NT2/D1 (cell line): ENCODE results near the gene CAMK2D.

Source experiments
- DNase-seq: peaks from one replicate; pipeline ENCODE4 v3.0.0-alpha.2; 2011; ENCODE audit warnings: low read depth, low spot score
- H3K27me3 ChIP-seq: 2 replicates; pipeline ENCODE4 v1.6.0; 2011; ENCODE audit warnings: mild to moderate bottlenecking; ENCODE audit not compliant: insufficient read length, insufficient read depth
- H3K36me3 ChIP-seq: 2 replicates; pipeline ENCODE4 v1.6.1; 2011; ENCODE audit warnings: mild to moderate bottlenecking, low read length, mixed read lengths; ENCODE audit not compliant: insufficient read depth, insufficient read length
- H3K4me1 ChIP-seq: 2 replicates; pipeline ENCODE4 v1.5.1; 2011; ENCODE audit not compliant: insufficient read depth, insufficient read length
- H3K4me3 ChIP-seq: 2 replicates; pipeline ENCODE4 v1.5.1; 2011; ENCODE audit warnings: low read depth; ENCODE audit not compliant: insufficient read length
- H3K9ac ChIP-seq: 2 replicates; pipeline ENCODE4 v1.6.0; 2011; ENCODE audit warnings: low read depth; ENCODE audit not compliant: insufficient read length
- H3K9me3 ChIP-seq: 2 replicates; pipeline ENCODE4 v1.5.1; 2011; ENCODE audit warnings: mild to moderate bottlenecking, low read length; ENCODE audit not compliant: insufficient read depth
- SUZ12 ChIP-seq: IDR thresholded peaks from 2 replicates; pipeline ENCODE4 v1.6.1; 2011; ENCODE audit not compliant: insufficient read length, insufficient read depth; ENCODE audit errors: extremely low read depth
- YY1 ChIP-seq: IDR thresholded peaks from 2 replicates; pipeline ENCODE4 v1.6.1; 2011; ENCODE audit not compliant: insufficient read length, insufficient read depth
- ZNF274 ChIP-seq: IDR thresholded peaks from 2 replicates; pipeline ENCODE4 v1.6.1; 2011; ENCODE audit warnings: mild to moderate bottlenecking, low read depth, low read length

Gene CAMK2D

DNA sequence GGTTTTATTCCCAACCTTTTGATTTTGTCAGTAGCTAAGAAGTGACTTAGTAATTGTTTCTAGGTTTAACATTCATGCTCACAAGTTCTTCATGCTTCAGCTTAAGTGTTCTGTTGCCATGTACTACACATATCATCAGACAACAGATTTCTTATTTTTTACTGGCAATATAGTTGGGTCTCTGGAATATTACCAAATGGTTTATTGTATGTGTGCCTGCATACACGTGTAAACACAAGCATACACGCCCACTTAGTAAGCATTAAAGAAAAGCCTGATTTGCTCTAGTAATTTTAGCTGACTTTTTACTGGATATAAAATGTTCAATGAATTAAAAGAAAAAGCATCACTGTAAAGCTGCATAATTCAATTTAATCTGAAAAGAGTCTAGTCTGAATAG, 199.8 kb downstream of the CAMK2D start:
- H3K4me1 ChIP-seq = no peaks in the 10 kb centered on the region
- TF ChIP-seq ZNF274 = no peak
- TF ChIP-seq SUZ12 = no peak
- no peak for TF ChIP-seq YY1
- no peaks in the 10 kb centered on the region for H3K27me3 ChIP-seq
- H3K4me3 ChIP-seq = no peak overlapping the region
- DNase-seq = no peak
- no peaks in the 10 kb centered on the region for H3K9me3 ChIP-seq
- H3K36me3 ChIP-seq = no peaks in the 10 kb centered on the region
- no peak overlapping the region for H3K9ac ChIP-seq

DNA sequence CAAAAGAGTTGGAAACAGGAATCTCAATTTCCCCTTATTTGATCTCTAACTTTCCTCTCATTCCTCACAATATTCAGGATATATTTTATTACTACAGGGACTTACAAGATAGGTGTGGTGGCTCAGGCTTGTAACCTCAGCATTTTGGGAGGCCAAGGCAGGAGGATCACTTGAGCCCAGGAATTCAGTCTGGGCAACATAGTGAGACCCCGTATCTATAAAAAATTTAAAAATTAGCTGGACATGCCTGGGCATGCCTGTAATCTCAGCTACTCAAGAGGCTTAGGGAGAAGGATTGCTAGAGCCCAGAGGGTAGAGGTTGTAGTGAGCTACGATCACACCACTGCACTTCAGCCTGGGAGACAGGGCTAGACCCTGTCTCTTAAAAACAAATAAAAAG, 200.4 kb downstream of the CAMK2D start:
- DNase-seq = no peak
- H3K27me3 ChIP-seq = no peaks in the 10 kb centered on the region
- no peak overlapping the region for H3K9ac ChIP-seq
- H3K4me3 ChIP-seq = no peak overlapping the region
- no peaks in the 10 kb centered on the region for H3K9me3 ChIP-seq
- TF ChIP-seq ZNF274 (no peak), YY1 (no peak), SUZ12 (no peak)
- no peaks in the 10 kb centered on the region for H3K36me3 ChIP-seq
- no peaks in the 10 kb centered on the region for H3K4me1 ChIP-seq

DNA sequence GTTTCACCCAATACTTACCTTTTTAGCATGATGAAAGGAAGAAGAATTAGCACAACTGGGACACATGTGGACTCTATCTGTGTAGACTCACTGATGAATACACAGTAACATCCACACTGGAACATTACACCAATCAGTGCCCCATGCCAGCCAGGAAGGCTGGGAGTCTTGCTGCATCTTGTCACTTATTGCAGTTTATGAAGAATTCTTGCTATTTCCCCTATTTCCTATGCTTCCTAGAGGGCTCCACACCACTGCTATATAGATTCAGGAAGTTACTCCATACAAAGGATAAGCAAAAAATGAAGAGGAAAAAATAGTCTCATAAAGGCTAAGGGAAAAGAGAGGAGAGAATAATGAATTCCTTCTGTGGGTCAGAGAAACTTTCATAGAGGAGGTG, 201.0 kb downstream of the CAMK2D start:
- no peak overlapping the region for H3K9ac ChIP-seq
- no peaks in the 10 kb centered on the region for H3K4me1 ChIP-seq
- DNase-seq = no peak
- no peak overlapping the region for H3K4me3 ChIP-seq
- TF ChIP-seq SUZ12 (no peak), YY1 (no peak), ZNF274 (no peak)
- no peaks in the 10 kb centered on the region for H3K9me3 ChIP-seq
- H3K36me3 ChIP-seq = no peaks in the 10 kb centered on the region
- H3K27me3 ChIP-seq = no peaks in the 10 kb centered on the region

DNA sequence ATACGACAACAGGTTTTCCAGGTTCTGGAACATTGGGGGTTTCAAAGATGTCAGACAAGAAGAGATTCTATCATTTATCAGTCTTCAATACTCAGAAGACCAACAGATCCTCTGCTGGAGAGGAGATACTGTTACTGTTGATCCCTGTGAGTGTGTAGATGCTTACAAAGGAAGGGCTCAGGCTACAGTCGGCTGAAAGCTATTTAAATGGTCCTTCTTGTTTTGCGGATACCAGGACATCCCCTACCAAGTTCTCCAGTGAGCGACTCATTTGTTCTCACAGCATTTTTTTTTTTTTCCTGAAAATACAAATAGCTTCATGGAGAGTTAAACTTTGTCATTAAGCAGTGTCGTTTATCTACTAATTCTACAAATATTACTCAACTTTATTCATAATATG, 201.6 kb downstream of the CAMK2D start:
- no peak overlapping the region for H3K9ac ChIP-seq
- H3K27me3 ChIP-seq = no peaks in the 10 kb centered on the region
- no peak overlapping the region for H3K4me3 ChIP-seq
- H3K9me3 ChIP-seq = no peaks in the 10 kb centered on the region
- no peak for TF ChIP-seq SUZ12
- no peak for TF ChIP-seq YY1
- no peak for TF ChIP-seq ZNF274
- no peaks in the 10 kb centered on the region for H3K36me3 ChIP-seq
- H3K4me1 ChIP-seq = no peaks in the 10 kb centered on the region
- peak; percentile 55 for DNase-seq

DNA sequence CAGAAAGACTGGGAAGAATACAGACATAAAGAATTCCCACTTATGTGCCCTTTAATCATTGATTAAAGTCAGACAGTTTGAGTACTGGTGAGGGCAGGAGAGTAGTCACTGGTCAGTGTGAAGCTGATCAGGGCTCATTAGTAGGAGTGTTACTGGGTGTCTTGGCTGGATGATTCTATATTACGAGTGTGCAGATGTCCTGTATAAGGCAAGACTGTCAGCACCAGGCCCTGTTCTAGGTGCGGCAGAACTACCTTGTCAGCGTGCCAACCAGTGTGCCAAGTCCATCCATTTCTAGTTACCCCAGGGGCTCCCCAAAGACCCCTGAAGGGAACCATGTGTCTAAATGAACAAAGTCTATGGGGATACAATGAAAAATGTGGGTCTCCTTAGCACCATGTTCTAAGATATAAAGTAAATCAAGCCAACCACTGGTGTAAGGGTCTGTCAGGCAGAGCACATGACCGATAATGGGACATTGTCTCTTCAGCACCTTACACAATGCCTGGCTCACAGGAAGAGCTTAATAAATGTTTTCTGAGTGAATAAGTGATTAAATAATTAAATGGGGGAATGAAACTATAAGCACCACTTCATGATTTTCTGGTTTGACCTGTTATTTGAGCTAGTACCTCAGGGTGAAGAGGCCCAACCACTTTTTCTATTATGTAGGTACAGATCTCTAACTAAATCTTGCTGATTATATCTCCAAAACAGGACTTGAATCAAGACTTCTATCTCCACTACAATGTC, 205.0 kb downstream of the CAMK2D start:
- DNase-seq = no peak
- Histone ChIP-seq H3K4me3 (no peak overlapping the region), H3K4me1 (no peaks in the 10 kb centered on the region), H3K27me3 (no peaks in the 10 kb centered on the region), H3K36me3 (no peaks in the 10 kb centered on the region), H3K9ac (no peak overlapping the region), H3K9me3 (no peaks in the 10 kb centered on the region)
- TF ChIP-seq SUZ12 (no peak), YY1 (no peak), ZNF274 (no peak)

DNA sequence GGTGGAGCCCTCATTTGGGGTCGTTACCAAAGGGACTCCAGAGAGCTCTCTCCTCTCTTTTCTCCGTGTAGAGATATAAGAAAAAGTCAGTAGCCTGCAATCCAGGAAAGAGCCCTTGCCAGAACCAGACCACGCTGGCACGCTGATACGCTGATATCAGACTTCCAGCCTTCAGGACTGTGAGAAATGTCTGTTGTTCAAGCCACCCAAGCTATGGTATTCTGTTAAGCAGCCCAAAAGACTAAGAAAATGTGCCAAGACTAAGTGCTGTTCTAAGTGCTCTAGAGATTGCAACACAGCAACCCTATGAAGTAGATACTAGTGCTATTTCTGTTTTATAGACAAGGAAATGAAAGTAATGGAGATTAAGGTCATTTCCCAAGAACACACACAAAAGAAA, 205.7 kb downstream of the CAMK2D start:
- no peak for TF ChIP-seq SUZ12
- no peak for TF ChIP-seq YY1
- TF ChIP-seq ZNF274 = no peak
- no peak overlapping the region for H3K9ac ChIP-seq
- H3K27me3 ChIP-seq = no peaks in the 10 kb centered on the region
- no peaks in the 10 kb centered on the region for H3K4me1 ChIP-seq
- H3K9me3 ChIP-seq = no peaks in the 10 kb centered on the region
- no peak overlapping the region for H3K4me3 ChIP-seq
- no peak for DNase-seq
- no peaks in the 10 kb centered on the region for H3K36me3 ChIP-seq

DNA sequence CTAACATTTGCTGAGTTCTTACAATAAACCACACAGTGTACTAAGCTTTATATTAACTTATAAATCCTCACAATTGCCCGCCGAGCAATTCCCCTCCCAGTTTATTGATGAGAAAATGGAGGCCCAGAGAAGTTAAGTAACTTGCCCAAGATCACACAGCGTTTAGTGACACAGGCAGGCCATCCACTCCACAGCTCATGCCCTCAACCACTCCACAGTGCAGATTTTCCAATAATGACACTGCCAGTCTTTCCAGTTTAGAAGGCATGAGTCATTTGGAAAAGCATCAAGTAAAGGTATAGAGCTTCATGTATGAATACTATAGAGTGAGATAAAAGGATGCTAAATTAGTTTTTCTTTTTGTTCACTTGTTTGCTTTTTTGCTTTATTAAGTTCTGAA, 208.5 kb downstream of the CAMK2D start:
- Histone ChIP-seq H3K4me3 (no peak overlapping the region), H3K9ac (no peak overlapping the region), H3K4me1 (no peaks in the 10 kb centered on the region), H3K36me3 (no peaks in the 10 kb centered on the region), H3K9me3 (no peaks in the 10 kb centered on the region), H3K27me3 (no peaks in the 10 kb centered on the region)
- no peak for TF ChIP-seq SUZ12
- TF ChIP-seq ZNF274 = no peak
- TF ChIP-seq YY1 = no peak
- DNase-seq = no peak

DNA sequence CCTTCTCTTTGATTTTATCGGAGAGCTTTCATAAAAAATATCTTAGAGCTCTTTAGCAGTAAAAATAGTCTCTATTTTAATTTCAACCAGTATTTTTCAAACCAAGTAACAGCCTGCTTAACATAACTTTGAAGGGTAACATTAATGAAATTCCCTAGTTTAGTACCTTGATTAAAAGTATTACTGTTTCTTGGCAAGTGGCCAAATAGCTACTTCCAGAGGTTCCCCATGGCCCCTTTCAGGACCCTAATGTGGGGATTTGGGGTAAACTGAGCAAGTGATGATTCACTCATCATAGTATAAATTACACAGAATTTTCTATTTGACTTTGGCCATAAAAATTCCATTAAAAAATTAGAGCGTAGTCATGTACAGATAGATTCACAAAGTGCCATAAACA, 211.0 kb downstream of the CAMK2D start:
- Histone ChIP-seq H3K4me3 (no peak overlapping the region), H3K9me3 (no peaks in the 10 kb centered on the region), H3K27me3 (no peaks in the 10 kb centered on the region), H3K36me3 (no peaks in the 10 kb centered on the region), H3K4me1 (no peaks in the 10 kb centered on the region), H3K9ac (no peak overlapping the region)
- no peak for DNase-seq
- TF ChIP-seq ZNF274 (no peak), SUZ12 (no peak), YY1 (no peak)
